ENCODE measurements around the gene PAK4. TPM values are rescaled to one million over a fixed set of nuclear protein-coding genes. Genes with fewer than 3 reads are reported as not detected.

PAK4 gene
- polyA plus RNA-seq, 1 donor (not counting 4 experiments of a cell fraction or from before 2014, with no cell fraction given) = 11.2 TPM

GRCh38 chr19:39167461-39168257, 42.1 kb downstream of the PAK4 start:
- dilution Hi-C loops (cut with MboI; ENCODE audit: extremely low pct_ligation_motif_present, low sequenced_read_pairs) = no loop called here
- peak overlapping the region; percentile 51 for H3K4me2 ChIP-seq (ENCODE audit: control insufficient read depth, extremely low read depth, insufficient read depth, low read depth, low read length)
- peaks cover 0 to 11% of the 10 kb centered on the region in 2 experiments for H3K36me3 ChIP-seq (ENCODE audit: control insufficient read depth in 2 of 2, extremely low read depth in 1 of 2, insufficient read depth in 2 of 2, low read length in 2 of 2)
- peaks cover 18% of the 10 kb centered on the region for H3K79me2 ChIP-seq (ENCODE audit: control insufficient read depth, insufficient read depth, low read length)
- peaks cover under 1% of the 10 kb centered on the region for H4K20me1 ChIP-seq (ENCODE audit: control insufficient read depth, extremely low read depth, insufficient read depth, low read length)
- no peak overlapping the region for H2AFZ ChIP-seq (ENCODE audit: control insufficient read depth, low read length)
- TF ChIP-seq EZH2 (IDR thresholded peaks at IDR 0.05; ENCODE audit: low read length) = no peak
- no peak for TF ChIP-seq CTCF (optimal IDR thresholded peaks at IDR 0.05 in 1 of 3, IDR thresholded peaks at IDR 0.05 in 1 of 3, conservative IDR thresholded peaks at IDR 0.05 in 1 of 3; ENCODE audit: extremely low read depth in 1 of 3, insufficient read depth in 2 of 3, low read length in 3 of 3)
- peak overlapping the region; percentile 22 for H3K9ac ChIP-seq (ENCODE audit: control insufficient read depth, extremely low read depth, insufficient read depth, low read length)
- no peak overlapping the region for H3K27ac ChIP-seq (ENCODE audit: control insufficient read depth, insufficient read depth, low read length)
- H3K9me3 ChIP-seq (ENCODE audit: control insufficient read depth, low read depth, low read length) = no peaks in the 10 kb centered on the region
- no peak for DNase-seq (ENCODE audit: low read depth, low spot score)
- peaks cover 16% of the 10 kb centered on the region for H3K4me1 ChIP-seq (ENCODE audit: control insufficient read depth, extremely low read depth, insufficient read depth, low read length)
- H3K9me1 ChIP-seq (ENCODE audit: control insufficient read depth, extremely low read depth, insufficient read depth, low read length) = no peaks in the 10 kb centered on the region
- FAIRE-seq = no peak
- no peaks in the 10 kb centered on the region for H3K27me3 ChIP-seq (ENCODE audit: control insufficient read depth, extremely low read depth, insufficient read depth, low read length)
- no peak overlapping the region for H3K4me3 ChIP-seq (ENCODE audit: control insufficient read depth in 2 of 3, extremely low read depth in 1 of 3, insufficient read depth in 2 of 3, low read depth in 1 of 3, low read length in 3 of 3)

- no peak for FAIRE-seq
- no peak for TF ChIP-seq EZH2 (IDR thresholded peaks at IDR 0.05; ENCODE audit: low read length)
- TF ChIP-seq CTCF (optimal IDR thresholded peaks at IDR 0.05 in 1 of 3, IDR thresholded peaks at IDR 0.05 in 1 of 3, conservative IDR thresholded peaks at IDR 0.05 in 1 of 3; ENCODE audit: extremely low read depth in 1 of 3, insufficient read depth in 2 of 3, low read length in 3 of 3) = no peak
- Histone ChIP-seq H3K9ac (ENCODE audit: control insufficient read depth, extremely low read depth, insufficient read depth, low read length) (no peak overlapping the region), H3K27me3 (ENCODE audit: control insufficient read depth, extremely low read depth, insufficient read depth, low read length) (no peaks in the 10 kb centered on the region), H3K36me3 (ENCODE audit: control insufficient read depth in 2 of 2, extremely low read depth in 1 of 2, insufficient read depth in 2 of 2, low read length in 2 of 2) (peaks cover 0 to 11% of the 10 kb centered on the region in 2 experiments), H2AFZ (ENCODE audit: control insufficient read depth, low read length) (no peak overlapping the region), H3K4me1 (ENCODE audit: control insufficient read depth, extremely low read depth, insufficient read depth, low read length) (peaks cover 16% of the 10 kb centered on the region), H3K4me3 (ENCODE audit: control insufficient read depth in 2 of 3, extremely low read depth in 1 of 3, insufficient read depth in 2 of 3, low read depth in 1 of 3, low read length in 3 of 3) (no peak overlapping the region), H3K79me2 (ENCODE audit: control insufficient read depth, insufficient read depth, low read length) (peaks cover 13% of the 10 kb centered on the region), H4K20me1 (ENCODE audit: control insufficient read depth, extremely low read depth, insufficient read depth, low read length) (no peaks in the 10 kb centered on the region), H3K9me1 (ENCODE audit: control insufficient read depth, extremely low read depth, insufficient read depth, low read length) (no peaks in the 10 kb centered on the region), H3K9me3 (ENCODE audit: control insufficient read depth, low read depth, low read length) (no peaks in the 10 kb centered on the region), H3K4me2 (ENCODE audit: control insufficient read depth, extremely low read depth, insufficient read depth, low read depth, low read length) (no peak overlapping the region), H3K27ac (ENCODE audit: control insufficient read depth, insufficient read depth, low read length) (no peak overlapping the region)
- dilution Hi-C loops (cut with MboI; ENCODE audit: extremely low pct_ligation_motif_present, low sequenced_read_pairs) = no loop called here
- DNase-seq (ENCODE audit: low read depth, low spot score) = no peak
Observed at GRCh38 chr19:39168258-39169142, 42.9 kb downstream of the PAK4 start.
